ENCODE measurements around the gene PIEZO2.

GRCh38 chr18:11020161-11020853 is 129.1 kb downstream of the PIEZO2 start:
- TF ChIP-seq, protein P1, sequence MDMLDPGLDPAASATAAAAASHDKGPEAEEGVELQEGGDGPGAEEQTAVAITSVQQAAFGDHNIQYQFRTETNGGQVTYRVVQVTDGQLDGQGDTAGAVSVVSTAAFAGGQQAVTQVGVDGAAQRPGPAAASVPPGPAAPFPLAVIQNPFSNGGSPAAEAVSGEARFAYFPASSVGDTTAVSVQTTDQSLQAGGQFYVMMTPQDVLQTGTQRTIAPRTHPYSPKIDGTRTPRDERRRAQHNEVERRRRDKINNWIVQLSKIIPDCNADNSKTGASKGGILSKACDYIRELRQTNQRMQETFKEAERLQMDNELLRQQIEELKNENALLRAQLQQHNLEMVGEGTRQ (CRISPR knock-in tag; IDR thresholded peaks at IDR 0.05), result no peak
- TF ChIP-seq, protein P2, sequence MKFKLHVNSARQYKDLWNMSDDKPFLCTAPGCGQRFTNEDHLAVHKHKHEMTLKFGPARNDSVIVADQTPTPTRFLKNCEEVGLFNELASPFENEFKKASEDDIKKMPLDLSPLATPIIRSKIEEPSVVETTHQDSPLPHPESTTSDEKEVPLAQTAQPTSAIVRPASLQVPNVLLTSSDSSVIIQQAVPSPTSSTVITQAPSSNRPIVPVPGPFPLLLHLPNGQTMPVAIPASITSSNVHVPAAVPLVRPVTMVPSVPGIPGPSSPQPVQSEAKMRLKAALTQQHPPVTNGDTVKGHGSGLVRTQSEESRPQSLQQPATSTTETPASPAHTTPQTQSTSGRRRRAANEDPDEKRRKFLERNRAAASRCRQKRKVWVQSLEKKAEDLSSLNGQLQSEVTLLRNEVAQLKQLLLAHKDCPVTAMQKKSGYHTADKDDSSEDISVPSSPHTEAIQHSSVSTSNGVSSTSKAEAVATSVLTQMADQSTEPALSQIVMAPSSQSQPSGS (CRISPR knock-in tag; IDR thresholded peaks at IDR 0.05; ENCODE audit: borderline replicate concordance, low read depth), result no peak
- TF ChIP-seq, protein P3, sequence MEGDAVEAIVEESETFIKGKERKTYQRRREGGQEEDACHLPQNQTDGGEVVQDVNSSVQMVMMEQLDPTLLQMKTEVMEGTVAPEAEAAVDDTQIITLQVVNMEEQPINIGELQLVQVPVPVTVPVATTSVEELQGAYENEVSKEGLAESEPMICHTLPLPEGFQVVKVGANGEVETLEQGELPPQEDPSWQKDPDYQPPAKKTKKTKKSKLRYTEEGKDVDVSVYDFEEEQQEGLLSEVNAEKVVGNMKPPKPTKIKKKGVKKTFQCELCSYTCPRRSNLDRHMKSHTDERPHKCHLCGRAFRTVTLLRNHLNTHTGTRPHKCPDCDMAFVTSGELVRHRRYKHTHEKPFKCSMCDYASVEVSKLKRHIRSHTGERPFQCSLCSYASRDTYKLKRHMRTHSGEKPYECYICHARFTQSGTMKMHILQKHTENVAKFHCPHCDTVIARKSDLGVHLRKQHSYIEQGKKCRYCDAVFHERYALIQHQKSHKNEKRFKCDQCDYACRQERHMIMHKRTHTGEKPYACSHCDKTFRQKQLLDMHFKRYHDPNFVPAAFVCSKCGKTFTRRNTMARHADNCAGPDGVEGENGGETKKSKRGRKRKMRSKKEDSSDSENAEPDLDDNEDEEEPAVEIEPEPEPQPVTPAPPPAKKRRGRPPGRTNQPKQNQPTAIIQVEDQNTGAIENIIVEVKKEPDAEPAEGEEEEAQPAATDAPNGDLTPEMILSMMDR (IDR thresholded peaks at IDR 0.05), result no peak
- no peak for TF ChIP-seq NR3C1 (CRISPR knock-in tag; conservative IDR thresholded peaks at IDR 0.05; ENCODE audit: low read depth)
- TF ChIP-seq ETV6 (CRISPR knock-in tag; IDR thresholded peaks at IDR 0.05), result no peak
- TF ChIP-seq TCF7 (CRISPR knock-in tag; IDR thresholded peaks at IDR 0.05; ENCODE audit: low read depth), result no peak
- TF ChIP-seq ELF4 (CRISPR knock-in tag; IDR thresholded peaks at IDR 0.05; ENCODE audit: low read depth), result no peak
- no peak for TF ChIP-seq USF1 (CRISPR knock-in tag; IDR thresholded peaks at IDR 0.05)
